Glomerular endothelial cell (primary cell): ENCODE results near the gene MAFG. TPM values are rescaled to one million over a fixed set of nuclear protein-coding genes. Genes with fewer than 3 reads are reported as not detected.

Experiments used
- DNase-seq: peaks from one replicate; pipeline ENCODE4 v3.0.0-alpha.2; 2011; ENCODE audit warnings: low read depth, low spot score; ENCODE audit errors: extremely low read depth
- total RNA-seq: library from RNA; depleted of rRNA; stranded (reverse); fragments of >200 nt; gene quantifications from 2 replicates; pipeline ENCODE4 v1.2.3, GENCODE V29; 2015

The MAFG gene
- total RNA-seq, 1 donor from 2014 or later: 34.4 TPM

GRCh38 chr17:81940538-81941483 lies 13.3 kb upstream of the MAFG start:
- no peak for DNase-seq

GRCh38 chr17:81939881-81940385 lies 12.4 kb upstream of the MAFG start:
- DNase-seq: no peak

GRCh38 chr17:81939218-81939617 lies 11.7 kb upstream of the MAFG start:
- DNase-seq: no peak

GRCh38 chr17:81935709-81936084 lies 8.2 kb upstream of the MAFG start:
- no peak for DNase-seq

GRCh38 chr17:81934850-81935708 lies 7.5 kb upstream of the MAFG start:
- DNase-seq: no peak

- DNase-seq: no peak
These were observed 6.7 kb upstream of the MAFG start for GRCh38 chr17:81934098-81934757.

GRCh38 chr17:81933178-81933699 lies 5.7 kb upstream of the MAFG start:
- no peak for DNase-seq

- DNase-seq: no peak
These were observed 4.9 kb upstream of the MAFG start for GRCh38 chr17:81932333-81932983.

- DNase-seq: no peak
These were observed 4.2 kb upstream of the MAFG start for GRCh38 chr17:81931557-81932332.

- no peak for DNase-seq
These were observed 3.6 kb upstream of the MAFG start for GRCh38 chr17:81931189-81931556.

GRCh38 chr17:81930142-81931125 lies 2.9 kb upstream of the MAFG start:
- no peak for DNase-seq

GRCh38 chr17:81929253-81930141 lies 2.0 kb upstream of the MAFG start:
- DNase-seq: no peak

- DNase-seq: no peak
These were observed 1.2 kb upstream of the MAFG start for GRCh38 chr17:81928544-81929252.

- no peak for DNase-seq
These were observed 333 bp downstream of the MAFG start for GRCh38 chr17:81927152-81927652.

GRCh38 chr17:81926451-81927151 lies 934 bp downstream of the MAFG start:
- DNase-seq: peak; percentile 42
